Measurements from ENCODE around the gene SLC25A45. TPM values are rescaled to one million over a fixed set of nuclear protein-coding genes. Genes with fewer than 3 reads are reported as not detected.
A peak's percentile ranks its signal among the peaks of the same experiment; 100 is the strongest.

The SLC25A45 gene
- total and polyA plus RNA-seq, 7 donors: 3.7 to 18.5 (median 7.0) TPM

- H3K27ac ChIP-seq: no peak overlapping the region
- ATAC-seq (peak in 1 of 4 donors; percentile 7), DNase-seq (no peak)
- intact Hi-C loops (cut with DNase I): no loop called here
- no peaks in the 10 kb centered on the region for H3K9me3 ChIP-seq
- TF ChIP-seq CTCF (IDR thresholded peaks at IDR 0.05): no peak
- peaks cover 0 to 86% of the 10 kb centered on the region in 2 donors for H3K36me3 ChIP-seq (ENCODE audit: insufficient read depth in 1 of 2, low read depth in 1 of 2)
- H3K4me1 ChIP-seq: no peaks in the 10 kb centered on the region
- 95 to 98% (median 96%) methylated on average over 5 to 10 of the region's 10 CpGs for WGBS, 3 donors
- H3K27me3 ChIP-seq (ENCODE audit: insufficient read depth in 3 of 3, low read length in 2 of 3): no peaks in the 10 kb centered on the region
- no peak overlapping the region for H3K4me3 ChIP-seq
Measured at GRCh38 chr11:65399845-65400244, 17.4 kb upstream of the SLC25A45 start.

GRCh38 chr11:65399249-65399648 is 16.8 kb upstream of the SLC25A45 start:
- H3K9me3 ChIP-seq: no peaks in the 10 kb centered on the region
- no peak for TF ChIP-seq CTCF (IDR thresholded peaks at IDR 0.05)
- H3K27ac ChIP-seq: no peak overlapping the region
- 89 to 97% (median 90%) methylated on average over 13 of the region's 13 CpGs for WGBS, 3 donors
- peaks cover 0 to 89% of the 10 kb centered on the region in 2 donors for H3K36me3 ChIP-seq (ENCODE audit: insufficient read depth in 1 of 2, low read depth in 1 of 2)
- intact Hi-C loops (cut with DNase I): no loop called here
- no peak overlapping the region for H3K4me3 ChIP-seq
- DNase-seq (no peak), ATAC-seq (no peak)
- H3K4me1 ChIP-seq: no peaks in the 10 kb centered on the region
- H3K27me3 ChIP-seq (ENCODE audit: insufficient read depth in 3 of 3, low read length in 2 of 3): no peaks in the 10 kb centered on the region

DNA sequence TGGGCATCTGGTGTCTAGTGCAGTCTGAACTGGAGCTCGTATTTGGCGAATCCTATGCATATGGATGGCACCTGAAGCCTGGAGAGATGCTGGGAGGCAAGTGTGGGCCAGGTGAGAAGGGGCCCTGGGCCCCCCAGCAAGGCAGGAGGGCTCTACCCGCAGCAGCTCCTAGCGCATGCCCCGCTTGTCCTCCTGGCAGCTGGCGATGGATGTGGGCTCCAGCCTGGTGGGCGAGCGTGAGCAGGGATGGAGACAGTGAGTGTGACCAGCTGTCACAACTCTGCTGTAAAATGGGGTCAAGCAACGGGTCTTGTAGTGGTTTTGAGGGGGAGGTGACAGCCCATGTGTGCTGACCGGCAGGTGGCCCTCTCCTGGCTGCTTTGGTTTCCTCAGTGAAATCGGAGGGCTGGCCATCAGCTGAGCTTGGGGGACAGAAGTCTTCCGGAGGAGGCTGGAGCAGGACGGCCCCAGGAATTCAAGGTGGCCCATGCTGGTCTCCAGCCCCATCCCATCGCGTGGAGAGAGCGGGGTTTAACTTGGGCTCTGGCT is 16.0 kb upstream of the SLC25A45 start:
- Histone ChIP-seq H3K9me3 (no peaks in the 10 kb centered on the region), H3K36me3 (ENCODE audit: insufficient read depth in 1 of 2, low read depth in 1 of 2) (peaks cover 2 to 89% of the 10 kb centered on the region in 2 donors), H3K27ac (no peak overlapping the region), H3K4me1 (no peaks in the 10 kb centered on the region), H3K4me3 (no peak overlapping the region), H3K27me3 (ENCODE audit: insufficient read depth in 3 of 3, low read length in 2 of 3) (no peaks in the 10 kb centered on the region)
- intact Hi-C loops (cut with DNase I): no loop called here
- ATAC-seq (peak in 1 of 4 donors; percentile 6), DNase-seq (no peak)
- TF ChIP-seq CTCF (IDR thresholded peaks at IDR 0.05): no peak
- 83 to 86% (median 84%) methylated on average over 16 of the region's 16 CpGs for WGBS, 3 donors

DNA sequence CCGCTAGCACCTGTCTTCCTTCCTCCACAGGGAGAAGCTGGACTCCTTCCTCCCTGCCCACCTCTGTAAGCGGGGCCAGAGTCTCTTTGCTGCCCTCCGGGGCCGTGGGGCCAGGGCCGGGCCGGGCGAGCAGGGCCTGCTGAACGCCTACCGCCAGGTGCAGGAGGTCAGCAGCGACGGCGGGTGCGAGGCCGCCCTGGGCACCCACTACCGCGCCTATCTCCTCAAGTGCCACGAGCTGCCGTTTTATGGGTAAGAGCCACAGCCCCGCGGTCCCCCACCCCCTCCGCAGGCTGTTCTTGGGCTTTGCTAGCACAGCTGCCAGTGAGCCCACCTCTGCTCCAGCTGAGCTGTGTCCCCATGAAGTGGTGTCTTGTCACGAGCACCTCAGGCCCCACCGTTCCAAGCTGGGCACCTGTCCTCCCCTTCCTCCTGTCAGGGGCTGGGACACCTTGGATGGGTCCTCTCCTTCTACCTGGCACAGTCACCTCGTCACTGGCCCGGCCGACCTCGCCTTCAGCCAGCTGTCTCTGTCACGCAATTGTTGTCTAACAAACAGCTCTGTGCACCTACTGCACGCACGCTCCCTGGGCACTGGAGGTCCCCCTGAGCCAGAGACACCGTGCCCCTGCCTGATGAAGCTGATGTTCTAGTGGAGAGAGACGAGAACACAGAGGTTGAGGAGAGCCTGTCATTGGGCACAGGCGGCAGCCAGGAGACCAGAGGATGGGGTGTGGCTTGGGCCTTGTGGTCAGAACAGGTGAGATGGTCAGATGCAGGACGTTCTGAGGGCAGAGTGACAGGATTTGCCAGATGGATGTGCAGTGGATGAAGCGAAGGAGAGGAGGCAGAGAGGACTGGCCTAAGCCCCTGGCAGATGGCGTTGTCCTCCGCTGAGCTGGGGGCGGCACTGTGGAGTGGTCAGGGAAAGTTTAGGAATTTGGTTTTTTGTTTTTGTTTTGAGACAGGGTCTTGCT is 14.6 kb upstream of the SLC25A45 start:
- DNase-seq: no peak
- peaks cover 2 to 87% of the 10 kb centered on the region in 2 donors for H3K36me3 ChIP-seq (ENCODE audit: insufficient read depth in 1 of 2, low read depth in 1 of 2)
- no peaks in the 10 kb centered on the region for H3K27me3 ChIP-seq (ENCODE audit: insufficient read depth in 3 of 3, low read length in 2 of 3)
- no peaks in the 10 kb centered on the region for H3K9me3 ChIP-seq
- no peak overlapping the region for H3K27ac ChIP-seq
- no peak for TF ChIP-seq CTCF (IDR thresholded peaks at IDR 0.05)
- intact Hi-C loops (cut with DNase I): no loop called here
- H3K4me3 ChIP-seq: no peak overlapping the region
- no peaks in the 10 kb centered on the region for H3K4me1 ChIP-seq
- WGBS, 3 donors: 90 to 95% (median 92%) methylated on average over 38 of the region's 38 CpGs
- no peak for ATAC-seq
